K562 (cell line): ENCODE data around the gene SNUPN. TPM values are rescaled to one million over a fixed set of nuclear protein-coding genes. Genes with fewer than 3 reads are reported as not detected.

Source experiments
- polyA plus RNA-seq, 8 experiments: library from polyadenylated mRNA; depleted of rRNA in 4 of 8; stranded (reverse) in 5 of 8; unstranded in 3 of 8; fragments of >200 nt; fragmentation: Nextera tagmentation in 2 of 8; fragmentation: Illumina TruSeq in 1 of 8; extraction: Ambion mirVana in 2 of 8; extraction: Trizol in 1 of 8; gene quantifications; 2 replicates each; pipeline versions ENCODE4 v1.2.1 to v1.2.3, GENCODE V29; 2011 to 2014; ENCODE audit warnings: inconsistent platforms in 1 of 8, missing spikeins in 1 of 8
- total RNA-seq, 7 experiments: library from RNA; depleted of rRNA in 6 of 7; stranded (reverse); fragments of >200 nt in 6 of 7; fragmentation: Illumina TruSeq in 2 of 7; extraction: Trizol in 2 of 7; gene quantifications; 2 replicates each; pipeline versions ENCODE4 v1.2.1 to v1.2.3, GENCODE V29; 2011 to 2021; ENCODE audit warnings: low replicate concordance in 1 of 7

The SNUPN gene
- total and polyA plus RNA-seq, 9 of the 15 experiments (the other 6 are each of a cell fraction or from before 2014, with no cell fraction given), result 32.2 to 78.3 (median 40.0) TPM

Other genes starting within 250 kb of the SNUPN start
- gene SIN3A, start 174.0 kb downstream of the SNUPN start, total RNA-seq (2014; rRNA removed), result 21.1 and 25.5 TPM in 2 replicates
- 25.3 and 29.0 TPM in 2 replicates for gene SIN3A, start 174.0 kb downstream of the SNUPN start, total RNA-seq (2014; rRNA removed; fragmentation: Illumina TruSeq; extraction: Trizol)
- gene SIN3A, start 174.0 kb downstream of the SNUPN start, total RNA-seq (2015; rRNA removed; fragmentation: Illumina TruSeq; extraction: Trizol), result 23.7 and 25.7 TPM in 2 replicates
- gene SIN3A, start 174.0 kb downstream of the SNUPN start, total RNA-seq (2021), result 58.0 and 70.3 TPM in 2 replicates
- gene SIN3A, start 174.0 kb downstream of the SNUPN start, polyA plus RNA-seq (2011; rRNA removed), result 25.2 and 37.3 TPM in 2 replicates
- gene SIN3A, start 174.0 kb downstream of the SNUPN start, polyA plus RNA-seq (2014; fragmentation: Illumina TruSeq; extraction: Trizol), result 36.5 and 37.0 TPM in 2 replicates
- 10 to 100 TPM; 11.1 to 11.9 TPM for gene SIN3A, start 174.0 kb downstream of the SNUPN start, polyA plus RNA-seq (2014; fragmentation: Nextera tagmentation; extraction: Ambion mirVana)
- 25.4 and 30.6 TPM in 2 replicates for gene SIN3A, start 174.0 kb downstream of the SNUPN start, polyA plus RNA-seq (2014; rRNA removed)
- 7.4 and 14.4 TPM in 2 replicates for gene PTPN9, start 46.4 kb downstream of the SNUPN start, total RNA-seq (2014; rRNA removed)
- gene PTPN9, start 46.4 kb downstream of the SNUPN start, total RNA-seq (2014; rRNA removed; fragmentation: Illumina TruSeq; extraction: Trizol), result 14.2 and 16.6 TPM in 2 replicates
- 15.4 and 16.5 TPM in 2 replicates for gene PTPN9, start 46.4 kb downstream of the SNUPN start, total RNA-seq (2015; rRNA removed; fragmentation: Illumina TruSeq; extraction: Trizol)
- gene PTPN9, start 46.4 kb downstream of the SNUPN start, total RNA-seq (2021), result 17.1 and 20.4 TPM in 2 replicates
- 22.3 and 24.0 TPM in 2 replicates for gene PTPN9, start 46.4 kb downstream of the SNUPN start, polyA plus RNA-seq (2011; rRNA removed)
- gene PTPN9, start 46.4 kb downstream of the SNUPN start, polyA plus RNA-seq (2014; fragmentation: Illumina TruSeq; extraction: Trizol), result 17.7 and 19.7 TPM in 2 replicates
- 1 to 10 TPM; 5.0 to 6.3 TPM for gene PTPN9, start 46.4 kb downstream of the SNUPN start, polyA plus RNA-seq (2014; fragmentation: Nextera tagmentation; extraction: Ambion mirVana)
- gene PTPN9, start 46.4 kb downstream of the SNUPN start, polyA plus RNA-seq (2014; rRNA removed), result 11.3 and 12.4 TPM in 2 replicates
- gene IMP3, start 14.5 kb upstream of the SNUPN start, total RNA-seq (2014; rRNA removed), result 140 and 159 TPM in 2 replicates
- gene IMP3, start 14.5 kb upstream of the SNUPN start, total RNA-seq (2014; rRNA removed; fragmentation: Illumina TruSeq; extraction: Trizol), result 74.4 and 74.6 TPM in 2 replicates
- gene IMP3, start 14.5 kb upstream of the SNUPN start, total RNA-seq (2015; rRNA removed; fragmentation: Illumina TruSeq; extraction: Trizol), result 87.6 and 93.6 TPM in 2 replicates
- 113 and 124 TPM in 2 replicates for gene IMP3, start 14.5 kb upstream of the SNUPN start, total RNA-seq (2021)
- 58.5 and 68.3 TPM in 2 replicates for gene IMP3, start 14.5 kb upstream of the SNUPN start, polyA plus RNA-seq (2011; rRNA removed)
- gene IMP3, start 14.5 kb upstream of the SNUPN start, polyA plus RNA-seq (2014; fragmentation: Illumina TruSeq; extraction: Trizol), result 44.5 and 47.1 TPM in 2 replicates
- gene IMP3, start 14.5 kb upstream of the SNUPN start, polyA plus RNA-seq (2014; fragmentation: Nextera tagmentation; extraction: Ambion mirVana), result 10 to 100 TPM; 14.5 to 15.5 TPM
- 160 and 161 TPM in 2 replicates for gene IMP3, start 14.5 kb upstream of the SNUPN start, polyA plus RNA-seq (2014; rRNA removed)
- gene SNX33, start 22.2 kb upstream of the SNUPN start, total RNA-seq (2014; rRNA removed), result 10.0 and 13.0 TPM in 2 replicates
- gene SNX33, start 22.2 kb upstream of the SNUPN start, total RNA-seq (2014; rRNA removed; fragmentation: Illumina TruSeq; extraction: Trizol), result 4.3 and 4.7 TPM in 2 replicates
- 8.3 and 8.8 TPM in 2 replicates for gene SNX33, start 22.2 kb upstream of the SNUPN start, total RNA-seq (2015; rRNA removed; fragmentation: Illumina TruSeq; extraction: Trizol)
- 14.1 and 14.8 TPM in 2 replicates for gene SNX33, start 22.2 kb upstream of the SNUPN start, total RNA-seq (2021)
- gene SNX33, start 22.2 kb upstream of the SNUPN start, polyA plus RNA-seq (2011; rRNA removed), result 7.9 and 8.2 TPM in 2 replicates
- 10.1 TPM in 2 replicates for gene SNX33, start 22.2 kb upstream of the SNUPN start, polyA plus RNA-seq (2014; fragmentation: Illumina TruSeq; extraction: Trizol)
- 1 to 10 TPM; 1.4 to 1.8 TPM for gene SNX33, start 22.2 kb upstream of the SNUPN start, polyA plus RNA-seq (2014; fragmentation: Nextera tagmentation; extraction: Ambion mirVana)
- gene SNX33, start 22.2 kb upstream of the SNUPN start, polyA plus RNA-seq (2014; rRNA removed), result 7.5 and 8.3 TPM in 2 replicates
- gene CSPG4, start 87.1 kb upstream of the SNUPN start, total RNA-seq (2014; rRNA removed), result 0.08 TPM in 1 of 2 replicates, not detected in the other
- gene CSPG4, start 87.1 kb upstream of the SNUPN start, total RNA-seq (2014; rRNA removed; fragmentation: Illumina TruSeq; extraction: Trizol), result not detected in 2 replicates
- under 0.01 TPM in 1 of 2 replicates, not detected in the other for gene CSPG4, start 87.1 kb upstream of the SNUPN start, total RNA-seq (2015; rRNA removed; fragmentation: Illumina TruSeq; extraction: Trizol)
- gene CSPG4, start 87.1 kb upstream of the SNUPN start, total RNA-seq (2021), result 0.07 TPM in 2 replicates
- 0.04 and 0.08 TPM in 2 replicates for gene CSPG4, start 87.1 kb upstream of the SNUPN start, polyA plus RNA-seq (2011; rRNA removed)
- 0.01 and 0.03 TPM in 2 replicates for gene CSPG4, start 87.1 kb upstream of the SNUPN start, polyA plus RNA-seq (2014; fragmentation: Illumina TruSeq; extraction: Trizol)
- gene CSPG4, start 87.1 kb upstream of the SNUPN start, polyA plus RNA-seq (2014; fragmentation: Nextera tagmentation; extraction: Ambion mirVana), result not detected
- not detected in 2 replicates for gene CSPG4, start 87.1 kb upstream of the SNUPN start, polyA plus RNA-seq (2014; rRNA removed)
- gene UBE2Q2, start 217.7 kb upstream of the SNUPN start, total RNA-seq (2014; rRNA removed), result 11.6 and 12.1 TPM in 2 replicates
- 22.0 and 22.9 TPM in 2 replicates for gene UBE2Q2, start 217.7 kb upstream of the SNUPN start, total RNA-seq (2014; rRNA removed; fragmentation: Illumina TruSeq; extraction: Trizol)
- 20.2 and 24.0 TPM in 2 replicates for gene UBE2Q2, start 217.7 kb upstream of the SNUPN start, total RNA-seq (2015; rRNA removed; fragmentation: Illumina TruSeq; extraction: Trizol)
- gene UBE2Q2, start 217.7 kb upstream of the SNUPN start, total RNA-seq (2021), result 15.2 and 16.2 TPM in 2 replicates
- gene UBE2Q2, start 217.7 kb upstream of the SNUPN start, polyA plus RNA-seq (2011; rRNA removed), result 15.4 and 19.2 TPM in 2 replicates
- 13.4 and 16.9 TPM in 2 replicates for gene UBE2Q2, start 217.7 kb upstream of the SNUPN start, polyA plus RNA-seq (2014; fragmentation: Illumina TruSeq; extraction: Trizol)
- gene UBE2Q2, start 217.7 kb upstream of the SNUPN start, polyA plus RNA-seq (2014; fragmentation: Nextera tagmentation; extraction: Ambion mirVana), result 1 to 10 TPM; 6.2 to 7.1 TPM
- gene UBE2Q2, start 217.7 kb upstream of the SNUPN start, polyA plus RNA-seq (2014; rRNA removed), result 13.0 and 13.5 TPM in 2 replicates